GM19025 (cell line): Measurements from ENCODE around the gene RBM24.

Source experiments
- ATAC-seq: cut with Tn5 transposase; IDR thresholded peaks from one replicate; pipeline ENCODE4 v1.9.1; 2021; ENCODE audit warnings: mild to moderate bottlenecking, low read depth, moderate library complexity; ENCODE audit not compliant: unreplicated experiment

RBM24 gene

DNA sequence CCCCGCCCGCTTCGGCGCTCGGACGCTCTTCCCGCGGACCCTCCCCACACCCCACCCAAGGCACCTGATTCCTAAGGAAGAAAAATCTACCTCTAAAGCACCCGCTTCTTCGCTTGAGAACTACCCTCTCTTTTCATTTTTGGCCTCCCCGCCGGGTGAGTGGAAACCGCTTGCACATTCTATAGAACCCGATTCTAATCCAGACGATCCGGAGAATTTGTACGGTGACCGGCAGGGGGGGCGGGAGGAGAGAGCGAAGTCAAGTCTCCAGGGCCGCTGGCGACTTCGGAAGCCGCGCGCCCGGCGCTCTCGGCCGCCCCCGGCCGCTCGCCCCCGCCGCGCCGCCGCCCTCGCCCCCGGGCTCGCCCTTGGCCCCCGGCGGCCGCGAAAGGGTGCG, at the start of gene RBM24:
Gene RBM24 (plus strand): TSS at position 262 of the 397 bp plus-strand sequence. CDS start 221 bp downstream, outside the sequence.
- ATAC-seq: no peak

DNA sequence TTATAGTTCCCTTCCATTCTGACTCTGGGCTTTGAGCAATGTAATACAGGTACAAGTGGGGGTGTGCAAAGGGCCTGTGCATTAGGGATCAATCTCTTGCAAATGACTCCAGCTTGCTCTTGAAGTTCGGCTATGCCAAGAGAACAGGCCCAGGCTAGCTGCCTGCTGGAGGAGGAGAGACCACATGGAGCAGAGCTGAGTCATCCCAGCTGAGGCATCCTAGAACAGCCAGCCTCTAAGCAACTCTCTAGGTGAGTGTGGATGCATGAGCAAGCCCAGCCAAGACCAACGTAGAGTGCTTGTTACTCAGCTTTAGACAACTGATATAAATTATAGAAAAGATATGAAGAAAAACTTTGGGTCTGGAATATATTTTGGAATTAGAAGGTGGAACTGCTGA, 47.6 kb upstream of the RBM24 start:
- no peak for ATAC-seq

DNA sequence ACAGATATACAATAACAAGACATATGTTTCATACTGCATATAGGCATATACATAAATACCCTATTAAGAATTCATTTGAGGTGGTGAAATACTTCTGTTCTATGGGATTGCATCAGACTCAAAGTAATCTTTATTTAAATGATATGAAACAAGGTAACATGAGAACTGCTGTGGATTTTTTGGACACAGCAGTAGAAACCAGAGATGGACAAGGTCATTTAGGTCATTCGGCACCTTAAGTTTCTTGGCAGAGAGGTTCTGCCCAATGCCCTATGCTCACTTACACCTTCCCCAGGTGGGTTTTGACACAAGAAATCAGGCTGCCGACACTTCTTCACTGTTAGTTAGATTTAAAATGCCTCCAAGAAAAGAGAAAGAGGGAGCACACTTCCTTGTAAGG, 43.9 kb upstream of the RBM24 start:
- no peak for ATAC-seq

DNA sequence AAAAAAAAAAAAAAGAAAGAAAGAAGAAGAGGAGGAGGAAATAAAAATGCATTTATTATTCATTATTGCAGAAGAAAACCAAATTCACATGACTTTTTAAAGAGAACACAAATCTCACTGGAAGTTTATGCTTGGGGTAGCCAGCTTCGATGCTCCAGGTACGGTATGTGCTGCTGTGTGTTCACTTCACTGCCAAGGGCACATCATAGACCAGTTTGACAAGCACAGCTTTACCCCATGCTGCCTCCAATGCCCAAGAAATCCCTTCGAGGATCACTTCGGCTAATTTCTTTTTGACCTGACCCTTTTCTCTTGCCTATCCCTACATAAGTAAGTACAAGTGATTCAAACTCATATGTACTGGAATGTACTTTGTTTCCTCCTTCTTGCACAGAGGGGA, 41.9 kb upstream of the RBM24 start:
- ATAC-seq: no peak

DNA sequence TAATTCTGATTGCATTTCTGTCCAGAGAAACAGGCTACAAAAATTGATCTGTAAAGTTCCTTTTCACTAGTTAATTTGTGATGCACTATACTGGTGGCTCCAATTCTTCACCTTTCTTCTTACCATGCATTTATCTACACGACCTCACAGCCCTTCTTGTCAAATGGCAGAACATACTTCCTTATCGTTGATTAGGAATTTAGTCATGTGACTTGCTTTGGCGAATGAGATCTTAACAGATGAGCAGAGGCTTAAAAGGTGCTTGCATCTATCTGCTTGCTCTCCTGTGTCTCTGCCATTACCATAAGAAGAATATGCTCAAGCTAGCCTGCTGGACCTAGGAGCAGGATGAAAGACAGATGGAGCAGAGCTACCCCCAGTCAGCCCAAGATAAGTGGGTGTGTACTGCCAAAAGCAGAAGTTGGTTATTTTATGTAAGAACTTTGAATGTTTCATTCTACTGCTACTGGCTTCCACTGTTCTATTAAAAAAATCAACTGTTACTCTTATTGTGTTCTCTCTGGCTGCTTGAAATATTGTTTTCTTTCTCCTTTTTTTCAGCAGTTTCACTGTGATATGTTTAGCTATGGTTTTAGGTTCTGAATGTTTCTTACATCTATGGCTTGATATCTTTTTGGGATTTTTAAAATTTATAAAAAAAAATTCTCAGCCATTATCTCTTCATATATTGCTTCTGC, 40.2 kb upstream of the RBM24 start:
- ATAC-seq: no peak

DNA sequence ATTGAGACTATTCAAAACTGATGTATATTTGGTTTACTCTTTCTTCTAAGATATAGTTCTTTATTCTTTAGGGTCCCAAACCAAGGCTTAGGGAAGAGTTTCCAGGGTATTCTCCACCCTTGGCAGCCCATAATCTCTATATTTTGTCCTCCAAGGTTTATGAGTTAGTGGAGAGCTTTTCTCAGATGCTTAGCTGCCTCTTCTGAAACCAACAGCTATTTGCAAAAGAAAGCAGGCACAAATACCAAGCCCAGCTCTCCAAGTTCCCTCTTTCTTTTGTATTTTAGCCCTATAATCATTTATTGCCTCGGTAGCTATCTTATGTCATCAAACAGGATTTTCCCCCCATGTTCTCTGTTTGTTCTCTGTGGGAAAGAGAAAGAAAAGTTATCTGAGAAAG, 39.1 kb upstream of the RBM24 start:
- no peak for ATAC-seq

DNA sequence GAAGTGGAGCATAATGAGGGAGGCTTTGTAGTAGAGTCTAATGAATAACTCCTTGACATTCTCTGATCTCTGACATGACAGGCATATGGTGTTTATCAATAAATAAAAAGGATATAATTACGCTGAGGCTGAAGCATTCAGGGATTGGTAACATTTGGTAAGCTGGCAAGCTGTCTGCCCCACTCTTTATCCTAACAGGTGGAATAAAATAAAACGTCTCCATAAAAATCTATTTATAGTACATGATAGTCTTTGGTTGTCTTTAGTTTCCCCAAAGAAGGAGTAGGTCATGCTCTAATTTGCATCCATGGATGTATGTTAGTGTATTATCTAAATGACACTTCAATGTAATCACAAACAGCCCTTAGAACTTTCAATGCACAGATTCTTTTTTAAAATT, 30.9 kb upstream of the RBM24 start:
- ATAC-seq: no peak

DNA sequence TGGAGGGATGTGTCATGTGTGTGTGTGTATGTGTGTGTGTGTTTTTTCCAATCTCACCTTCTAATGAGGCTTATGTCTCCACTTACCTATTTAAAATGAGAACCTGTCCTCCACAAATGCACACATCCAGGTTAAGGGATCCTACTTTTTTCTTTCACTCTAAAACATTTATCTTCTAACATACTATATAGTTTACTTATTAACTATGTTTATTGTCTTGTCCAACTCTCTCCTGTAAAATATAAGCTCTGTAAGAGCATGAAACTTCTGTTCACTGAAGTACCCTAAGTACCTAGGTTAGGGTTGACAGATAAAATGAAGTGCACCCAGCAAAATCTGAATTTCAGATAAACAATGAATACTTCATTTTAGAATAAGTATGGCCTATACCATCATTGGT, 29.2 kb upstream of the RBM24 start:
- ATAC-seq: no peak

DNA sequence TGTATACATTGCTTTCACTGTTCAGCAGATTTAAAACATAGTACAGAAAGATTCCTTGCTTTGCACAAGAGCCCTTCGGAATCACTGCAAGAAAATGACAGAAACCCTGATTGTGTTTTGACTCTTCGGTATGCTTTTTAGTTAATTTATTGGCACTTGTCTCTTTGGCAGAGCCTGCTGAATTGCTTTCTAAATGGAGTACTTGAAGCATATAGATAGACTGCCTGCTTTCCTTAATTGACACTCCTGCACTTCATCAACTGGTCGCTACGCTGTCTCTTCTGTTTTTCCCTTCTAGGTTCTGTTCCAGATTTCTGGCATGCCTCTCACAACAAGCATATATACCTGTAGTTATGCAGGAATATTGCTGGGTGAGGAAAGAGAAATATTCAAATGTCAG, 22.4 kb upstream of the RBM24 start:
- ATAC-seq: no peak

DNA sequence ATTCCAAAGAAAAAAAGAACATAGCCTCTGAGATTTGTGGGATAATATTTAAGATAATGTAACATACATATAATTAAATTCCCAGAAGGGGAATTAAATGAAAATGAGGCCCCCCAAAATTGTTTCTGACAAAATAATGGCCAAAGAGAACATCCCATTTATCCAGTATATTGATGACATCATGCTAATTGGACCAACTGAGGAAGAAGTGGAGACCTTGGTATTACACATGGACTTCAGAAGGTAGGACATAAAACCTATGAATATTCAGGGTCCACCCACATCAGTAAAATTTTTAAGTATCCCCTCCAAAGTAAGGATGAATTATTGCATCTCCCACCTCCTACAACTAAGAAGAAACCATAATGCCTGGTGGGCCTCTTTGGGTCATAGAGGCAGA, 15.6 kb upstream of the RBM24 start:
- no peak for ATAC-seq

DNA sequence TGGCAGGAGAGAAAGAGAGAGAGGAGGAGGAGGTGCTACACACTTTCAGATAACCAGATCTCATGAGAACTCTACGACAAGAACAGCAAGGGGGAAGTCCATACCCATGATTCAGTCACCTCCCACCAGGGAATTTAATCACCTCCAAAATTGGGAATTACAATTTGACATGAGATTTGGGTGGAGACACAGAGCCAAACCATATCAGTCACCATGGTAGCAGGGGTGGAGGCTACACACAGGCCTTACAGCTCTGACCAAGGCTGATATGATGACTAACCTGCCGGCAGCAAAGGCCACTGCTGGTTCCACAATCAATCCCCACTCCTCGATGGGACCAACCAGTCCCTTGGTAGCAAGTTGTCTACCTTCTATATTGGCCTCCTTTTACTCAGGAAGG, 13.6 kb upstream of the RBM24 start:
- ATAC-seq: no peak

DNA sequence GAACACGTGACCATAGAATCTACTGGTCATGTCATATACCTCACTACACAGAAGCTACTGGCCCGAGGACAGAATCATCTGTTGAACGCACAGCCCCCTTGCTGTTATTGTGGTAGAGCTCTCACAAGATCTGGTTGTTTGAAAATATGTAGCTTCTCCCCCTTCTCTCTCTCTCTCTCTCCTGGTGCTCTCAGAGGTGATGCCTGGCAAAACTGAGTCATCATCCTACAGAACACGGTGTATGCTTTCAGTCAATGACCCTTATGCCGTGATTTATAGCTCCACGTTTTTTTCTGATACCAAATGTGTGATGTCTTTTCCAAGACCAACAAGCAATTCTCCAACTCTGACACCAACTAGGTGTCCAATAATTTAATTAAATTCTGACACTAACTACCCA, 13.0 kb upstream of the RBM24 start:
- no peak for ATAC-seq

DNA sequence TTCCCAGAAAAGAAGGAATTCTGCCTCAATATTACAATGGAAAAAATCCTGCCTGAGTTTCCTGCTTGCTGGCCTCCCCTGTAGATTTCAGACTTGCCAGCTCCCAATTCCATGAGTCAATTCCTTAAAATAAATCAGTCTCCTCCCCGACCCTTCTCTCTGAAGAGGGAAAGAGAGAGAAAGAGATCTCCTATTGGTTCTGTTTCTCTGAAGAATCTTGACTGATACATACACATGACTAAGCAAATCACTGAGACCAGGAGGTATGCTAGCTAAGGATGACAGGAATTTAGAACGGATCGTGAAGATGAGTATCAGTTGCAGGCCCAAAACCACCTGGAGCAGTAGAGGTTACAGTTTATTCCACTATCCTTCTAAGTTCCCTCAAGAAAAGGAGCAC, 11.3 kb upstream of the RBM24 start:
- ATAC-seq: no peak

DNA sequence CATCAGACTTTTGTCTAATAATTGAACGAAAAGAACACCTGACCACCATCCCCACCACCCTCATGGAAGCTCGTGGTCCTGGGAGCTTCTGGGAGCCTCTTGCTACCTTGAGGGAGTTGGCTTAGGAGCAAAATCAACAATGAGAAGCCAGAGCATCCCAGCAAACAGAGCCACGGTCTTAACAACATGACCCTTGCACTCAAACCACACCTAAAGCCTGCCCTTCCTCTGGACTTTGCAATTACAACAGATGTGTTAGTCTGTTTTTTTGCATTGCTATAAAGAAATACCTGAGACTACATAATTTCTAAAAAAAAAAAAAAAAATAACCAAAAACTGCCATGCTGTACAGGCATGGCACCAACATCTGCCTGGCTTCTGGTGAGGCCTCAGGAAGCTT, 9.5 kb upstream of the RBM24 start:
- ATAC-seq: no peak

DNA sequence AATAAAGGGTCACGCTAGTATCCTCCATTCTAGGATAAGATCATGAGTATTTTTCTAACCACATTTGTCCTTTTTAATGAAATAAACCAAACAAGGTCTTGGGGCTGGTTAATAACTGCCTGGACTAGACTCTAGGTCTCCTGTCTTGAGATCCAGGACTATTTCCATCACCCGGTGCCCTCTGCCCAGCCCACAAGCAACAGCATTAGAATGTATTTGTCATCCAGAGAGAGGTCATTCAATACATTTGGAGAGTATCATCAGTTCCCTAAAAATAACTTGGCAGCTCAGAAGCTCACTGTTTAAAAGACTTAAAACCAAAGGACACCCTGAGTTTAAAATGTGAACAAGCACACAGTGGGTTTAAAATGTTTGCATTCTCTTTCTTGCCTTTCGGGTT, 4.4 kb upstream of the RBM24 start:
- ATAC-seq: no peak

DNA sequence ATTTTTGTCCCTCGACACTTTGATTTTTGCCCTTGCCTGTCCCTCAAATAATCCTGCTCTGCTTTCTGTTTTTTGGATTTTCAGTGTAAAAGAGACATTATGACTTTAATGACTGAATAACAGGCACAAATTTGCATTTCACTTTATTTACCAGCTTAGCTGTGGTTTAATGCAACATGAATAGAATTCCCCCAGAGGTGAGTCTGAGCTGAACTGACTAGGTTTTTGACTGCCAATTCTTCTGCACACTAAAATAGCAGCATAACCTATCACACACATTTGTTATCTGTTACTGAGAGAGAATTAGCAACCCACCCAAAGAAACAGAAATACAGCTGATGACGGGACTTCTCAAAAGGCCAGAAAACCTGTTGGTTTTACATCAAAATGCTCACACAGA, 3.9 kb upstream of the RBM24 start:
- no peak for ATAC-seq

DNA sequence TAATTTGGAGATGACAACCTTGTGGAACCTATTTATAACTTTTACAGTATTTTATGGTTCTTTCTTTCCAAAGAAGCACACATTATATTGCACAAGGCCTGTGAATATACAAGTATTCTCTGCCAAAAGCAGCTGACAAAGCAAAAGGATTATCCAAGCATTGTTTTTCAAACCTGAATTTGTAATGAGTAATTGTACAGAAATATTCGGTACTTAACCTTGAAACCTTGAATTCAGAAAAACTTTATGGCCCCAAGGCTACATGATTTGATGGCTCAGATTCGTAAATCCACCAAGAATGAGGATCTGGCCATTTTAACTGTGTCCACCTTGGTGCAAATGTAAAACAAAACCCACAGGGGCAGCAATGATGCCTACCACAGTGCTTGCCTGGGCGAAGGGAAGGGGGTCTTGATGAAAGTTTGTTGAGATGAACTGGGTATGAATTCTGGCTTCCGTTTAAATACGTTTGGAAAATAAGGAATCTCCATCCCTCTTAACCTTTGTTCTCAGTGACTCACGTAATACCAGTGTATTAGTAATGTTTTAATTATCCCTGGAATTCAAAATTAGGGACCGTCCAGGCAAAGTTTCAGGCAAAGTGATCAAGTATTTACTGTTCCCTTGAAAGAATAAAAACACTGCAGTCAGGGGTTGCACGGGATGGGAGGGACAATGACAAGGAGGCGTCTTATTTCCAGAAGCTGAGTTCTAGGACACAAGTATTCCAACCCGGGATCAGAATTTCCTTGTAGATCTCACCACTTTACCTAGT, 2.7 kb upstream of the RBM24 start:
- ATAC-seq: no peak

DNA sequence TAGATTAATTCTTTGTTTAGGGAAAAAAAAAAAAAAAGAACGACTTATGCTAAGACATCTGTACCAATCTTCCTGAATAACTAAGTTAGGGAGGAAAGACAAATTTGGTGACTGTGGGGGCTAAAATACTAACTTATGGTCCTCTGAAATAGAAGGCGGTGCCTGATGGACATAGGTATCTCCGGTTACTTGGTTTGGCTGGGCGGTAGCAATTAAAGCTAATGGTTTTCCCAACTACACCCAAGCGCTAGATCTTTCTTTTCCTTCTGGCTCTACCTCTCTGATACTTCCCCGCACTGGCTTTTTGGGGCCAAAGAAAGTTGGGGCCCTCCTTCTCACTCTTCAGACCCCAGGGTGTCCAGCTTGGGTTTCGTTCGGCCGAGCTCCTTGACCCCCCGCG, 1.0 kb upstream of the RBM24 start:
- ATAC-seq: no peak

DNA sequence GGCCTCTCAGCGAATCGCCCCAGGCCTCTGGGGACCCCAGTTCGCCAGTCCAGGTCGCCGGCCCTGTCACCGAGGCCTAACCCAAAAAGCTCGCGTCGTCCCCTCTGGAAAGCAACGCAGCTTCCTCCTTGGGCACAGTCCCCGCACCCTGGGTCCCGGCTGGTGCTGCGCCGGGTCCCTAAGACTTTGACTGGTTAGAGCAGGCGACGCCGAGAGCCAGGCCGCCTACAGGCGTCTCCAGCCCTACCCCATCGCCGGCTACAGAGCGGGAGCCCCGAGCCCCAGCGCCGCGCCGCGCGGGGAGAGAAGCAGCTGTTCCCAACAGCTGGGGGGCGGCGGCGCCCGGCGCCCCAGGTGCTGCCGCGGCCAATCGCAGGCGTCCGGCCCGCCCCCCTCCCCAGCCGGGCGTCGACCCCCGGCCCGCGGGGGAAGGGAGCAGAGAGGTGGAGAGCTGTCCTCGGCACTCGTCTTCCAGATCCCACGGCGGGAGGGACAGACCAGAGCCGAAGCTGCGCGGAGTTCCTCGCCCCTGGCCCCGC, 540 bp upstream of the RBM24 start:
- no peak for ATAC-seq

DNA sequence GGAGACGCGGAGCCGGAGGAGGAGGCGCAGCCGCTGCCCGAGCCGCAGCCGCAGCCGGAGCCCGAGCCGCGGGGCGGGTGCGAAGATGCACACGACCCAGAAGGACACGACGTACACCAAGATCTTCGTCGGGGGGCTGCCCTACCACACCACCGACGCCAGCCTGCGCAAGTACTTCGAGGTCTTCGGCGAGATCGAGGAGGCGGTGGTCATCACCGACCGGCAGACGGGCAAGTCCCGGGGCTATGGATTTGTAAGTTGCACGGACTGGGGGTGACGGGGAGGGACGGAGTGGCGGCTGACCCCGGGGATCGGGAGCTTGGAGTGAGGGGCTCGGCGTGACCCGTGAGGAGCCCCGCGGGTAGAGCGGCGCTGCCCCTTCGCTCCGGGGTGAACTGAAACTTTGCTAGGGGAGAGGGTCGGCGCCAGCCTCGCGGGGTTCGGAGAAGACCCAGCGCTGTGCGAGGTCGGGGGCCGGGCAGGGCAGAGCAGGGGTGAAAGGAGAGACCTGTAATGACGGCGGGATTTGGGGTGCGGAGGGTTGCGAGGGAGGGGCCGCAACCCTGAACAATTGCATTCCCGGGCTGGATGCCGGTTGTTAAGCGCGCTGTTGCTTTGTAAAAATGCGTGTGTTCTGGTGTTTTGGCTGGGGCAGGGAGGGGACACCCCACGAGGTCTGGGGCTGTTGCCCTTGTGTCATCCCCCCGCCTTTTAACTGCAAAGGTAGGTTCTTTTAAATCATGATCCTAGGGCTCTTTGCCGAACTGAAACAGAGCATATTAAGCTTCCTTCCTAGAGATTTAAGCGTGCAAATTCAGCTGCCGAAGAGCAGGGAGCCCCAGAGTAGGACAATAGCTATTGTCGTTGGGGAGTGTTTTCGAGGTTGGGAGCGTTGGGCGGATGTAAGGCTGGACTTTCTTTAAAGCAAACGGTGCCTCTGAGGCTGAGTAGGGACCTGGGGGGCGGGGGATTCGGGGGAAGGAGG, 628 bp downstream of the RBM24 start:
- no peak for ATAC-seq

DNA sequence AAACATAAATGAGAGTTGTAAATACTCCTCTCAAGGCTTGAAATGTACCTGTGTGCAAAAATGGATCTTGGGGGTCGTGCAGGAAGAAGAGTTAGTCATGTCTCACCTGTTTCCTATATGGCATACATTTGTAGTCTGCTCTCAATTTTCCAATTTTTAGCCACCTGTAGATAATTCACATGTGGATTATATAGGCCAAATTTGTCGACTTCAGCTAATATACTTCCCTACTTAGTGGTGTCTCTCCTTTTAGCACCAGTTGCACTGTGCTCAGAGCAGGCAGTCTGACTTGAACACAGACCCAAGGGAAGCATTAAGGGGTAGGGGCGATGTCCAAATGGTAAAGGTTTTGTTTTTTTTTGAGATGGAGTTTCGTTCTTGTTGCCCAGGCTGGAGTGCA, 1.9 kb downstream of the RBM24 start:
- no peak for ATAC-seq
